Measurements from ENCODE around the gene CNPY2.
"Not testable (repeated sequence)": the region's sequence is repeated elsewhere in the genome, so short reads cannot be mapped to it uniquely, and the experiment has no call there.

DNA sequence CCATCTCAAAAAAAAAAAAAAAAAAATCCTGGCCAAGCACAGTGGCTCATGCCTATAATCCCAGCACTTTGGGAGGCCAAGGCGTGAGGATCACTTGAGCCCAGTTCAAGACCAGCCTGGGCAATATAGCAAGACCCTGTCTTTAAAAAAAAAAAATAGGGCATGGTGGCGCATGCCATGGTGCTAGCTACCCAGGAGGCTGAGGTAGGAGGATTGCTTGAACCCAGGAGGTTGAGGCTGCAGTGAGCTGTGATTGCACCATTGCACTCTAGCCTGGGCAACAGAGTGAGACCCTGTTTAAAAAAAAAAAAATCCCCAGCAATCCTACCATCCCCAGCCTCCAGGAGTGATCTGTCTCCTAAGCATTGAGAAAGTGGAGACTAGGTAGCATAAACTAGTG lies 26.5 kb upstream of the CNPY2 start:
- TF ChIP-seq EZH2 (IDR thresholded peaks at IDR 0.05; ENCODE audit: borderline replicate concordance, low read length) = not testable (repeated sequence)
- TF ChIP-seq, protein P1, sequence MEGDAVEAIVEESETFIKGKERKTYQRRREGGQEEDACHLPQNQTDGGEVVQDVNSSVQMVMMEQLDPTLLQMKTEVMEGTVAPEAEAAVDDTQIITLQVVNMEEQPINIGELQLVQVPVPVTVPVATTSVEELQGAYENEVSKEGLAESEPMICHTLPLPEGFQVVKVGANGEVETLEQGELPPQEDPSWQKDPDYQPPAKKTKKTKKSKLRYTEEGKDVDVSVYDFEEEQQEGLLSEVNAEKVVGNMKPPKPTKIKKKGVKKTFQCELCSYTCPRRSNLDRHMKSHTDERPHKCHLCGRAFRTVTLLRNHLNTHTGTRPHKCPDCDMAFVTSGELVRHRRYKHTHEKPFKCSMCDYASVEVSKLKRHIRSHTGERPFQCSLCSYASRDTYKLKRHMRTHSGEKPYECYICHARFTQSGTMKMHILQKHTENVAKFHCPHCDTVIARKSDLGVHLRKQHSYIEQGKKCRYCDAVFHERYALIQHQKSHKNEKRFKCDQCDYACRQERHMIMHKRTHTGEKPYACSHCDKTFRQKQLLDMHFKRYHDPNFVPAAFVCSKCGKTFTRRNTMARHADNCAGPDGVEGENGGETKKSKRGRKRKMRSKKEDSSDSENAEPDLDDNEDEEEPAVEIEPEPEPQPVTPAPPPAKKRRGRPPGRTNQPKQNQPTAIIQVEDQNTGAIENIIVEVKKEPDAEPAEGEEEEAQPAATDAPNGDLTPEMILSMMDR (conservative IDR thresholded peaks at IDR 0.05 in 1 of 2, IDR thresholded peaks at IDR 0.05 in 1 of 2; ENCODE audit: extremely low read depth in 1 of 2, insufficient read depth in 1 of 2, low read depth in 1 of 2, low read length in 2 of 2) = not testable (repeated sequence)

All from mammary epithelial cell (primary cell).